H9 (cell line): Measurements from ENCODE around the gene SIK2. TPM values are rescaled to one million over a fixed set of nuclear protein-coding genes. Genes with fewer than 3 reads are reported as not detected.

Experiments used
- DNase-seq: peaks from one replicate; pipeline ENCODE4 v3.0.0-alpha.2; 2017
- H2AFZ ChIP-seq: one replicate; pipeline ENCODE4 v1.6.1; 2013; ENCODE audit warnings: mild to moderate bottlenecking, low read length, control low read depth, moderate library complexity
- H2AK5ac ChIP-seq: 2 replicates; pipeline ENCODE4 v1.6.1; 2013; ENCODE audit warnings: low read length, control low read depth, mixed read lengths; ENCODE audit not compliant: insufficient read length
- H2BK120ac ChIP-seq: one replicate; pipeline ENCODE4 v1.6.1; 2013; ENCODE audit warnings: low read depth, mild to moderate bottlenecking, low read length, control low read depth, inconsistent platforms; ENCODE audit not compliant: poor library complexity, severe bottlenecking
- H2BK12ac ChIP-seq: 2 replicates; pipeline ENCODE4 v1.6.1; 2013; ENCODE audit warnings: low read length, control low read depth, mixed read lengths, low read depth; ENCODE audit not compliant: insufficient read length
- H2BK15ac ChIP-seq: 2 replicates; pipeline ENCODE4 v1.6.1; 2013; ENCODE audit warnings: low read depth, low read length, control low read depth
- H2BK20ac ChIP-seq: one replicate; pipeline ENCODE4 v1.6.1; 2013; ENCODE audit warnings: low read depth, mild to moderate bottlenecking, low read length, control low read depth, inconsistent platforms; ENCODE audit not compliant: poor library complexity, severe bottlenecking
- H2BK5ac ChIP-seq: 2 replicates; pipeline ENCODE4 v1.6.1; 2013; ENCODE audit warnings: low read length, control low read depth, mixed read lengths; ENCODE audit not compliant: insufficient read length
- H3K14ac ChIP-seq: 2 replicates; pipeline ENCODE4 v1.6.1; 2013; ENCODE audit warnings: low read length, control low read depth; ENCODE audit not compliant: insufficient read depth
- H3K18ac ChIP-seq: 2 replicates; pipeline ENCODE4 v1.6.1; 2013; ENCODE audit warnings: low read depth, mild to moderate bottlenecking, mixed read lengths, low read length, control low read depth; ENCODE audit not compliant: insufficient read length
- H3K23ac ChIP-seq: 2 replicates; pipeline ENCODE4 v1.6.1; 2013; ENCODE audit warnings: low read length, control low read depth, mixed read lengths, low read depth; ENCODE audit not compliant: insufficient read length
- H3K23me2 ChIP-seq: 2 replicates; pipeline ENCODE4 v1.6.1; 2013; ENCODE audit warnings: low read depth, mild to moderate bottlenecking, mixed read lengths, low read length, control low read depth; ENCODE audit not compliant: insufficient read length, poor library complexity, severe bottlenecking
- H3K27ac ChIP-seq: 2 replicates; pipeline ENCODE4 v1.5.1; 2013; ENCODE audit warnings: low read length, control low read depth, mixed read lengths, low read depth; ENCODE audit not compliant: insufficient read length
- H3K27me3 ChIP-seq: 2 replicates; pipeline ENCODE4 v1.6.1; 2013; ENCODE audit warnings: low read length, control low read depth, inconsistent platforms; ENCODE audit not compliant: insufficient read depth
- H3K4ac ChIP-seq: 2 replicates; pipeline ENCODE4 v1.6.1; 2013; ENCODE audit warnings: low read depth, mild to moderate bottlenecking, control low read depth, inconsistent platforms, low read length, moderate library complexity
- H3K4me1 ChIP-seq: 2 replicates; pipeline ENCODE4 v1.6.1; 2013; ENCODE audit warnings: low read length, control low read depth, inconsistent platforms; ENCODE audit not compliant: insufficient read depth
- H3K4me2 ChIP-seq: 2 replicates; pipeline ENCODE4 v1.6.1; 2013; ENCODE audit warnings: low read length, control low read depth, mixed read lengths; ENCODE audit not compliant: insufficient read length, insufficient read depth
- H3K56ac ChIP-seq: 2 replicates; pipeline ENCODE4 v1.6.1; 2013; ENCODE audit warnings: low read depth, mild to moderate bottlenecking, mixed read lengths, low read length, control low read depth; ENCODE audit not compliant: insufficient read length
- H3K79me1 ChIP-seq: 2 replicates; pipeline ENCODE4 v1.6.1; 2013; ENCODE audit warnings: low read depth, mild to moderate bottlenecking, moderate library complexity, low read length, control low read depth, inconsistent platforms; ENCODE audit not compliant: insufficient read depth, poor library complexity, severe bottlenecking
- H3K79me2 ChIP-seq: 2 replicates; pipeline ENCODE4 v1.6.1; 2013; ENCODE audit warnings: low read length, control low read depth, inconsistent platforms; ENCODE audit not compliant: insufficient read depth
- H3K9ac ChIP-seq: 2 replicates; pipeline ENCODE4 v1.6.1; 2013; ENCODE audit warnings: low read length, control low read depth, mixed read lengths; ENCODE audit not compliant: insufficient read length; ENCODE audit errors: extremely low read depth
- H3K9me3 ChIP-seq: one replicate; pipeline ENCODE4 v1.6.1; 2013; ENCODE audit warnings: low read depth, low read length, inconsistent platforms; ENCODE audit not compliant: control insufficient read depth
- H3T11ph ChIP-seq: one replicate; pipeline ENCODE4 v1.6.1; 2013; ENCODE audit warnings: mild to moderate bottlenecking, low read length, control low read depth, inconsistent platforms
- H4K20me1 ChIP-seq: one replicate; pipeline ENCODE4 v1.6.1; 2013; ENCODE audit not compliant: control insufficient read depth, insufficient read length, insufficient read depth
- H4K5ac ChIP-seq: 2 replicates; pipeline ENCODE4 v1.6.1; 2013; ENCODE audit warnings: low read depth, mild to moderate bottlenecking, mixed read lengths, low read length, control low read depth; ENCODE audit not compliant: insufficient read length
- H4K8ac ChIP-seq: replicated peaks from 2 replicates; pipeline ENCODE4 v1.6.1; 2013; ENCODE audit warnings: low read length, control low read depth, mixed read lengths, low read depth; ENCODE audit not compliant: insufficient read length
- H4K91ac ChIP-seq: 2 replicates; pipeline ENCODE4 v1.6.1; 2013; ENCODE audit warnings: low read depth, mild to moderate bottlenecking, moderate library complexity, mixed read lengths, low read length, control low read depth; ENCODE audit not compliant: insufficient read length
- H3K27ac Mint-ChIP-seq, 3 experiments: 2 replicates in 2 of 3; 3 replicates in 1 of 3; pipeline ENCODE4 v1.8.0; 2020 to 2021; ENCODE audit warnings: mixed read lengths in 3 of 3, mild to moderate bottlenecking in 1 of 3, moderate library complexity in 1 of 3
- H3K27me3 Mint-ChIP-seq: 2 replicates; pipeline ENCODE4 v1.8.0; 2021; ENCODE audit warnings: low read depth, mild to moderate bottlenecking, moderate library complexity, mixed read lengths
- H3K36me3 Mint-ChIP-seq, 3 experiments: 2 replicates in 2 of 3; 3 replicates in 1 of 3; pipeline ENCODE4 v1.8.0; 2020 to 2021; ENCODE audit warnings: low read depth in 3 of 3, mixed read lengths in 3 of 3; ENCODE audit not compliant: insufficient read depth in 1 of 3
- H3K4me1 Mint-ChIP-seq, 2 experiments: 2 replicates each; pipeline ENCODE4 v1.8.0; 2020; ENCODE audit warnings: mixed read lengths in 2 of 2
- H3K4me3 Mint-ChIP-seq, 2 experiments: 2 replicates in 1 of 2; 3 replicates in 1 of 2; pipeline ENCODE4 v1.8.0; 2020 to 2021; ENCODE audit warnings: mild to moderate bottlenecking in 2 of 2, mixed read lengths in 2 of 2, moderate library complexity in 1 of 2
- H3K9me3 Mint-ChIP-seq, 2 experiments: 2 replicates in 1 of 2; 3 replicates in 1 of 2; pipeline ENCODE4 v1.8.0; 2020; ENCODE audit warnings: mild to moderate bottlenecking in 2 of 2, mixed read lengths in 2 of 2, moderate library complexity in 1 of 2
- CTCF ChIP-seq: fragments of 200-600 bp; sonication (generic); conservative IDR thresholded peaks from 3 replicates; pipeline ENCODE4 v1.8.0; 2021; ENCODE audit warnings: antibody characterized with exemption, mild to moderate bottlenecking
- WGBS: extraction: QIAGEN DNeasy Blood & Tissue Kit; methylation state at CpG from one replicate; pipeline ENCODE4 v1.1.7; 2013; ENCODE audit warnings: missing lambda C conversion rate, low lambda C conversion rate, mixed read lengths; ENCODE audit not compliant: insufficient read length; ENCODE audit errors: extremely low coverage; 5-methylcytosine and 5-hydroxymethylcytosine counted together
- total RNA-seq: library from RNA; stranded (reverse); gene quantifications from 2 replicates; pipeline ENCODE4 v1.2.1, GENCODE V29; 2021

The SIK2 gene
- total RNA-seq, 1 experiment from 2014 or later, result 7.5 TPM

GRCh38 chr11:111772535-111772934 lies 170.3 kb downstream of the SIK2 start:
- Mint-ChIP-seq H3K36me3 (no peaks in the 10 kb centered on the region), H3K27ac (no peak overlapping the region), H3K27me3 (no peaks in the 10 kb centered on the region), H3K4me1 (peaks cover 22 to 29% of the 10 kb centered on the region in 2 experiments), H3K4me3 (peak overlapping the region in 1 of 2 experiments; percentile 35; a peak in 1 of 5 replicates), H3K9me3 (no peaks in the 10 kb centered on the region)
- Histone ChIP-seq H2BK15ac (no peak overlapping the region), H3K27ac (no peak overlapping the region), H3K4ac (no peak overlapping the region), H3K18ac (no peak overlapping the region), H3K23ac (no peak overlapping the region), H3K9me3 (no peaks in the 10 kb centered on the region), H3K4me1 (peaks cover 6% of the 10 kb centered on the region; the same call in 1 of the 2 replicates), H3T11ph (no peak overlapping the region), H2BK120ac (no peak overlapping the region), H4K91ac (no peak overlapping the region), H3K79me2 (no peaks in the 10 kb centered on the region), H4K8ac (no peak overlapping the region), H2BK20ac (no peak overlapping the region), H4K20me1 (no peaks in the 10 kb centered on the region), H3K56ac (no peak overlapping the region), H2AFZ (no peak overlapping the region), H3K14ac (no peak overlapping the region), H2AK5ac (no peak overlapping the region), H3K23me2 (no peaks in the 10 kb centered on the region), H3K79me1 (no peaks in the 10 kb centered on the region), H2BK12ac (no peak overlapping the region), H4K5ac (no peak overlapping the region), H3K4me2 (no peak overlapping the region), H2BK5ac (no peak overlapping the region), H3K9ac (no peak overlapping the region), H3K27me3 (no peaks in the 10 kb centered on the region)
- WGBS, result no CpG with 5 or more reads among the region's 2 CpGs
- TF ChIP-seq CTCF, result no peak
- no peak for DNase-seq
